GM12873 (cell line): ENCODE data around the gene CAMK2A.

Experiments
- CTCF ChIP-seq: IDR thresholded peaks from 2 replicates; pipeline ENCODE4 v1.5.1; 2012; ENCODE audit warnings: low read depth, mild to moderate bottlenecking, moderate library complexity, low read length, control low read depth; ENCODE audit not compliant: insufficient read depth; ENCODE audit errors: missing control alignments

CAMK2A gene

GRCh38 chr5:150249744-150250143 lies 39.8 kb downstream of the CAMK2A start:
- no peak for TF ChIP-seq CTCF

- TF ChIP-seq CTCF, result no peak
Measured at GRCh38 chr5:150248946-150249345, 40.6 kb downstream of the CAMK2A start.

GRCh38 chr5:150247726-150248125 lies 41.8 kb downstream of the CAMK2A start:
- TF ChIP-seq CTCF, result no peak

GRCh38 chr5:150246835-150247234 lies 42.7 kb downstream of the CAMK2A start:
- TF ChIP-seq CTCF, result no peak

GRCh38 chr5:150246429-150246828 lies 43.1 kb downstream of the CAMK2A start:
- TF ChIP-seq CTCF, result no peak

GRCh38 chr5:150245808-150246207 lies 43.8 kb downstream of the CAMK2A start:
- TF ChIP-seq CTCF, result no peak

GRCh38 chr5:150245111-150245789 lies 44.3 kb downstream of the CAMK2A start:
- no peak for TF ChIP-seq CTCF

- no peak for TF ChIP-seq CTCF
Measured at GRCh38 chr5:150244209-150244608, 45.4 kb downstream of the CAMK2A start.
